ENCODE measurements around the gene ZNF273.
A peak's percentile ranks its signal among the peaks of the same experiment; 100 is the strongest.
"Not testable (repeated sequence)": the region's sequence is repeated elsewhere in the genome, so short reads cannot be mapped to it uniquely, and the experiment has no call there.

The ZNF273 gene

GRCh38 chr7:64947252-64948000 is 44.4 kb downstream of the ZNF273 start:
- no peak for FAIRE-seq

DNA sequence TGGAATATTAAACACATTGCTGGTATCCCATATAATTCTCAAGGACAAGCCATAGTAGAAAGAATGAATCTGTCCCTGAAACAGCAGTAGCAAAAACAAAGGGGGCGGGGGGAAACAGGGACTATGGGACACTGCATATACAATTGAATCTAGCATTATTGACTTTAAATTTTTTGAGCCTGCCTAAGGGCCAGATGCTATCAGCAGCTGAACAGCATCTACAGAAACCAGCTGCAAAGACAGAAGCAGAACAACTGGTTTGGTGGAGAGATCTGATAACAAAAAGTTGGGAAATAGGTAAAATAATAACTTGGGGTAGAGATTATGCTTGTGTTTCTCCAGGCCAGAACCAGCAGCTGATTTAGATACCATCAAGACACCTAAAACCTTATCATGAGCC is 45.7 kb downstream of the ZNF273 start:
- FAIRE-seq = not testable (repeated sequence)

DNA sequence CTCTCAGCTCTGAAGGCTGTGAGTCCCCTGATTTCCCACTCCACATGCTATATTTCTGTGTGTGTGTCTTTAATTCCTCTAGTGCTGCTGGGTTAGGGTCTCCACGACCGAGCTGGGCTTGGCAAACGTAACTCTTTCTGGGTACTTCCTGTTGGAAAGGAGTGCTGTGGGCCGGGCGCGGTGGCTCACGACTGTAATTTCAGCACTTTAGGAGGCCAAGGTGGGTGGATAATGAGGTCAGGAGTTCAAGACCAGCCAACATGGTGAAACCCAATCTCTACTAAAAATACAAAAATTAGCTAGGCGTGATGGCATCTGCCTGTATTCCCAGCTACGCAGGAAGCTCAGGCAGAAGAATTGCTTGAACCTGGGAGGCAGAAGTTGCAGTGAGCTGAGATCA is 47.6 kb downstream of the ZNF273 start:
- FAIRE-seq = not testable (repeated sequence)

DNA sequence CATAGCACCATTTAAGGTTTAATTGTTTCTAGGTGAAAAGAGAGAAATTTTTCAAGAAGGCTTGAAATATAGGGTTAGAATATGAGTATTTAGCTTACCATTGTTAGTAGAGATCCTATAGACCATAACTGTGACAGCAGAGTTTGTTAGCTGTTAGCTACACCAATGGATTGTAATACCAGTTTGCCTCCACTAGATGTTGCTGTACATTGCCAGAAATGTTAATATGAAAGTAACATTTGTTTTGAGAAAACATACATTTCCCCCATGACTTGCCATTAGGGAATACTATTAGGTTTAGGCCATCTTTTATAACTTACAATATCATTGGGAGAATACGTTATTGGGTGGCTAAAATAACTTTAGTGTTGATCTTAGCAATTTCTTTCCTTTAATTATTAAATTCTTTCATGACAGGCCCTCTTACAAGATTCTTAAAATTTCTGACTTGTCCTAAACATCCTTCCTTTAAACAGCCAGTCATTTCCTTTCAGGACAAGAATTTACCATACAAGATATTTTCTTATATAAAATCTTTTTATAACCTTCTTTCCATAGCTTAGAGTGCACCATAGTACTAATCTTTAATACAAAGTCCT is 48.3 kb downstream of the ZNF273 start:
- peak; percentile 37 for FAIRE-seq

DNA sequence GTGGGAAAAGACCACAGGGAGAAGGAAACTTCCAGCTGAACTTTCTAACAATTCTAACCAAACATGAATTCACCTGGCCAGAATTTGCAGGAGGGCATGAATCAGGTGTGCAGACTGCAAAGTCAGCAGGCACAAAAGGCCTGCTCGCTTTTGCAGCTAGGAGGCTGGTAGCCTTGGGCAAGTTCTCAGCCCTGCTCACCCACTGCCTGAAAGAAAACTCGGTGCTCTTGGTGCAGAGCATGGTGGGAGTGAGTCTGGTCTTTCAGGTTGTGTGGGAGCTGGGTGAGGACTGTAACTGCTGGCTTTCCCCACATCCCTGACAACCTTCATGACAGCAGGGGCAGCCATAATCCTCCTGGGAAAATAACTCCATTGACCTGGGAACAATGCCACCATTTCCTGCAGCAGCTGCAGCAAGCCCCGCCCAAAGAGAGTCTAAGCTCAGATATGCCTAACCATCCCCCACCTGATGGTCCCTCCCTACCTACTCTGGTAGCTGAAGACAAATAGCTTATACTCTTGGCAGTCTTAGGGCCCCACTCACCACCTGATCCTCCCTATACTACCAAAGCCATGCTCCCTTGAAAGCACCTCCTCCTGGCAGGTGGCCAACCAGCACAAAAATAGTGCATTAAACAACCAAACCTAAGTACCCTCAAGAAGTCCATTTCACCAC is 56.1 kb downstream of the ZNF273 start:
- no peak for FAIRE-seq

GRCh38 chr7:64965594-64965993 is 62.5 kb downstream of the ZNF273 start:
- no peak for FAIRE-seq

DNA sequence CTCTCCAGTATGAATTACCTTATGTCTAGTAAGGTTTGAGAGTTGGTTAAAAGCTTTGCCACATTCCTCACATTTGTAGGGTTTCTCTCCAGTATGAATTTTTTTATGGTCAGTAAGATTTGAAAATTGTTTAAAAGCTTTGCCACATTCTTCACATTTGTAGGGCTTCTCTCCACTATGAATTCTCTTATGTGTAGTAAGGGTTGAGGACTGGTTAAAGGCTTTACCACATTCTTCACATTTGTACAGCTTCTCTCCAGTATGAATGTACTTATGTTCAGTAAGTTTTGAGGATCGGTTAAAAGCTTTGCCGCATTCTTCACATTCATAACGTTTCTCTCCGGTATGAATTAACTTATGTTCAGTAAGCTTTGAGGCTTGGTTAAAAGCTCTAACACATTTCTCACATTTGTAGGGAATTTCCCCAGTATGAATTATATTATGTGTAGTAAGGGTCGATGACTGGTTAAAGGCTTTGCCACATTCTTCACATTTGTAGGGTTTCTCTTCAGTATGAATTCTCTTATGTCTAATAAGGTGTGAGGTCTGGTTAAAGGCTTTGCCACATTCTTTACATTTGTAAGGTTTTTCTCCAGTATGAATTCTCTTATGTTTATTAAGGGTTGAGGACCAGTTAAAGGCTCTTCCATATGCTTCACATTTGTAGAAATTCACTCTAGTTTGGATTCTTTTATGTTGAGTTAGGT is 75.6 kb downstream of the ZNF273 start:
- no peak for FAIRE-seq

Measured in endometrium (tissue), 2 donors.